ENCODE results near the gene PRKRA. TPM values are rescaled to one million over a fixed set of nuclear protein-coding genes. Genes with fewer than 3 reads are reported as not detected.
A peak's percentile ranks its signal among the peaks of the same experiment; 100 is the strongest.

PRKRA gene
- total and polyA plus RNA-seq, 2 of the 13 experiments (the other 11 are each of a cell fraction or from before 2014, with no cell fraction given) = 53.1 to 74.7 TPM

GRCh38 chr2:178413472-178414265 is 37.3 kb downstream of the PRKRA start (continued):
- no peak for TF ChIP-seq ZNF616 (CRISPR knock-in tag; IDR thresholded peaks at IDR 0.05; ENCODE audit: low read depth)
- 0 out of 2 replicates have a peak, but pooled peaks have one; percentile 23 for TF ChIP-seq ZNF414 (CRISPR knock-in tag; IDR thresholded peaks at IDR 0.05)
- no peak for TF ChIP-seq MAZ (IDR thresholded peaks at IDR 0.05; ENCODE audit: borderline replicate concordance, low read depth, low read length)
- peak; percentile 29; the same call in 1 of the 2 replicates for TF ChIP-seq MAZ (CRISPR knock-in tag; IDR thresholded peaks at IDR 0.05; ENCODE audit: low read depth)
- TF ChIP-seq, protein P1, sequence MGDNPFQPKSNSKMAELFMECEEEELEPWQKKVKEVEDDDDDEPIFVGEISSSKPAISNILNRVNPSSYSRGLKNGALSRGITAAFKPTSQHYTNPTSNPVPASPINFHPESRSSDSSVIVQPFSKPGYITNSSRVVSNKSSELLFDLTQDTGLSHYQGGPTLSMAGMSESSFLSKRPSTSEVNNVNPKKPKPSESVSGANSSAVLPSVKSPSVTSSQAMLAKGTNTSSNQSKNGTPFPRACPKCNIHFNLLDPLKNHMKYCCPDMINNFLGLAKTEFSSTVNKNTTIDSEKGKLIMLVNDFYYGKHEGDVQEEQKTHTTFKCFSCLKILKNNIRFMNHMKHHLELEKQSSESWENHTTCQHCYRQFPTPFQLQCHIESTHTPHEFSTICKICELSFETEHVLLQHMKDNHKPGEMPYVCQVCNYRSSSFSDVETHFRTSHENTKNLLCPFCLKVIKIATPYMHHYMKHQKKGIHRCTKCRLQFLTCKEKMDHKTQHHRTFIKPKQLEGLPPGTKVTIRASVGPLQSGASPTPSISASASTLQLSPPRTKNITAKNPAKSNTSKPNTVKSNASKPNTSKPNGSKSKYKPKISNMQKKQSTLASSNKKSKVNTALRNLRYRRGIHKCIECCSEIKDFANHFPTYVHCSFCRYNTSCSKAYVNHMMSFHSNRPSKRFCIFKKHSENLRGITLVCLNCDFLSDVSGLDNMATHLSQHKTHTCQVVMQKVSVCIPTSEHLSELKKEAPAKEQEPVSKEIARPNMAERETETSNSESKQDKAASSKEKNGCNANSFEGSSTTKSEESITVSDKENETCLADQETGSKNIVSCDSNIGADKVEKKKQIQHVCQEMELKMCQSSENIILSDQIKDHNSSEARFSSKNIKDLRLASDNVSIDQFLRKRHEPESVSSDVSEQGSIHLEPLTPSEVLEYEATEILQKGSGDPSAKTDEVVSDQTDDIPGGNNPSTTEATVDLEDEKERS (CRISPR knock-in tag; IDR thresholded peaks at IDR 0.05) = no peak
- TF ChIP-seq FOXK1 (CRISPR knock-in tag; IDR thresholded peaks at IDR 0.05; ENCODE audit: borderline replicate concordance, low read depth) = no peak
- TF ChIP-seq POLR2AphosphoS2 (IDR thresholded peaks at IDR 0.05; ENCODE audit: low read depth, low read length) = no peak
- 0 out of 2 replicates have a peak, but pooled peaks have one; percentile 45 for TF ChIP-seq ZNF576 (CRISPR knock-in tag; IDR thresholded peaks at IDR 0.05)
- TF ChIP-seq BRF2 (CRISPR knock-in tag; IDR thresholded peaks at IDR 0.05) = no peak
- TF ChIP-seq ZMYM3 (CRISPR knock-in tag; IDR thresholded peaks at IDR 0.05) = peak; percentile 23; the same call in 1 of the 2 replicates
- TF ChIP-seq SMYD3 (CRISPR knock-in tag; IDR thresholded peaks at IDR 0.05) = 0 out of 2 replicates have a peak, but pooled peaks have one; percentile 27
- no peak for TF ChIP-seq TBX3 (IDR thresholded peaks at IDR 0.05; ENCODE audit: borderline replicate concordance)
- TF ChIP-seq ZNF703 (CRISPR knock-in tag; IDR thresholded peaks at IDR 0.05; ENCODE audit: borderline replicate concordance) = 0 out of 2 replicates have a peak, but pooled peaks have one; percentile 35
- peak; percentile 29 for TF ChIP-seq TAF1 (CRISPR knock-in tag; IDR thresholded peaks at IDR 0.05)
- peak; percentile 73; the same call in 1 of the 2 replicates for TF ChIP-seq SRY (CRISPR knock-in tag; IDR thresholded peaks at IDR 0.05)
- TF ChIP-seq ZNF704 (CRISPR knock-in tag; IDR thresholded peaks at IDR 0.05; ENCODE audit: borderline replicate concordance) = no peak
- TF ChIP-seq SATB2 (CRISPR knock-in tag; IDR thresholded peaks at IDR 0.05) = no peak
- no peak for TF ChIP-seq TCF7 (IDR thresholded peaks at IDR 0.05; ENCODE audit: low read depth)
- TF ChIP-seq ZNF180 (CRISPR knock-in tag; IDR thresholded peaks at IDR 0.05; ENCODE audit: borderline replicate concordance, low read depth) = no peak
- TF ChIP-seq EED (CRISPR knock-in tag; IDR thresholded peaks at IDR 0.05) = peak; percentile 57; the same call in 1 of the 2 replicates
- peak; percentile 48; the same call in 1 of the 2 replicates for TF ChIP-seq MTA1 (CRISPR knock-in tag; IDR thresholded peaks at IDR 0.05; ENCODE audit: borderline replicate concordance)
- TF ChIP-seq JDP2 (CRISPR knock-in tag; IDR thresholded peaks at IDR 0.05; ENCODE audit: borderline replicate concordance) = no peak
